GM12891 (cell line): ENCODE results near the gene DUSP23.

Experiments
- DNase-seq: peaks from one replicate; pipeline ENCODE4 v3.0.0; 2011; ENCODE audit warnings: low spot score; ENCODE audit not compliant: insufficient read length
- FAIRE-seq: peaks from 2 replicates; lab custom pipeline; 2011; peaks lifted over from hg19 to GRCh38; lab: Jason Lieb, UNC
- PAX5 ChIP-seq: IDR thresholded peaks from 2 replicates; pipeline ENCODE4 v1.6.1; 2011; ENCODE audit warnings: low read length, moderate library complexity, mild to moderate bottlenecking; ENCODE audit not compliant: insufficient read depth, severe bottlenecking
- POLR2A ChIP-seq: IDR thresholded peaks from 2 replicates; pipeline ENCODE4 v1.6.1; 2011; ENCODE audit warnings: low read depth, low read length, control low read depth
- POLR2AphosphoS5 ChIP-seq: IDR thresholded peaks from 2 replicates; pipeline ENCODE4 v1.6.1; 2011; ENCODE audit warnings: low read depth, low read length, control low read depth
- POU2F2 ChIP-seq: IDR thresholded peaks from 2 replicates; pipeline ENCODE4 v1.6.1; 2011; ENCODE audit warnings: low read depth, mild to moderate bottlenecking, control low read depth, low read length, moderate library complexity
- SPI1 ChIP-seq: IDR thresholded peaks from 2 replicates; pipeline ENCODE4 v1.6.1; 2011; ENCODE audit warnings: low read depth, low read length, control low read depth
- TAF1 ChIP-seq: IDR thresholded peaks from 2 replicates; pipeline ENCODE4 v1.6.1; 2011; ENCODE audit warnings: low read depth, low read length, control low read depth

Gene DUSP23

GRCh38 chr1:159781992-159782391 is 1.2 kb downstream of the DUSP23 start:
- DNase-seq (no peak), FAIRE-seq (no peak)
- TF ChIP-seq SPI1 (no peak), POLR2A (no peak), POU2F2 (no peak), TAF1 (no peak), PAX5 (no peak), POLR2AphosphoS5 (no peak)

- no peak for TF ChIP-seq TAF1
- TF ChIP-seq POLR2AphosphoS5, result no peak
- TF ChIP-seq PAX5, result no peak
- TF ChIP-seq POU2F2, result no peak
- no peak for TF ChIP-seq POLR2A
- no peak for TF ChIP-seq SPI1
These were observed 3.0 kb downstream of the DUSP23 start for GRCh38 chr1:159783724-159784123.

GRCh38 chr1:159786465-159786864 is 5.7 kb downstream of the DUSP23 start:
- DNase-seq (no peak), FAIRE-seq (no peak)
- no peak for TF ChIP-seq POLR2A
- TF ChIP-seq TAF1, result no peak
- TF ChIP-seq POU2F2, result no peak
- no peak for TF ChIP-seq POLR2AphosphoS5
- TF ChIP-seq PAX5, result no peak
- TF ChIP-seq SPI1, result no peak

More at GRCh38 chr1:159783724-159784123, 3.0 kb downstream of the DUSP23 start:
- no peak for DNase-seq
- FAIRE-seq, result no peak

- no peak for FAIRE-seq
- no peak for TF ChIP-seq POU2F2
- no peak for TF ChIP-seq PAX5
- no peak for TF ChIP-seq POLR2AphosphoS5
- no peak for TF ChIP-seq POLR2A
- TF ChIP-seq SPI1, result no peak
- TF ChIP-seq TAF1, result no peak
- no peak for DNase-seq
These were observed 6.2 kb downstream of the DUSP23 start for GRCh38 chr1:159786966-159787365.

- DNase-seq (no peak), FAIRE-seq (peak; percentile 62)
These were observed 9.6 kb downstream of the DUSP23 start for GRCh38 chr1:159790237-159790917.

GRCh38 chr1:159791031-159791430 is 10.3 kb downstream of the DUSP23 start:
- FAIRE-seq (no peak), DNase-seq (no peak)
- TF ChIP-seq PAX5, result no peak
- no peak for TF ChIP-seq SPI1
- no peak for TF ChIP-seq POLR2AphosphoS5
- TF ChIP-seq TAF1, result no peak
- TF ChIP-seq POLR2A, result no peak
- no peak for TF ChIP-seq POU2F2

More at GRCh38 chr1:159790237-159790917, 9.6 kb downstream of the DUSP23 start:
- TF ChIP-seq PAX5 (no peak), TAF1 (no peak), POLR2A (no peak), SPI1 (no peak), POU2F2 (no peak), POLR2AphosphoS5 (no peak)

- DNase-seq (no peak), FAIRE-seq (no peak)
- TF ChIP-seq POLR2AphosphoS5 (no peak), PAX5 (no peak), TAF1 (no peak), POU2F2 (no peak), POLR2A (no peak), SPI1 (no peak)
These were observed 10.7 kb downstream of the DUSP23 start for GRCh38 chr1:159791461-159791860.

- DNase-seq (no peak), FAIRE-seq (no peak)
- no peak for TF ChIP-seq POU2F2
- no peak for TF ChIP-seq TAF1
- TF ChIP-seq POLR2AphosphoS5, result no peak
- no peak for TF ChIP-seq PAX5
- no peak for TF ChIP-seq SPI1
- TF ChIP-seq POLR2A, result no peak
These were observed 14.8 kb downstream of the DUSP23 start for GRCh38 chr1:159795534-159795933.

- no peak for TF ChIP-seq TAF1
- no peak for TF ChIP-seq SPI1
- DNase-seq (peak; percentile 36), FAIRE-seq (no peak)
These were observed 18.1 kb downstream of the DUSP23 start for GRCh38 chr1:159798893-159799292.

GRCh38 chr1:159799446-159799985 is 18.8 kb downstream of the DUSP23 start:
- FAIRE-seq (no peak), DNase-seq (no peak)
- TF ChIP-seq TAF1, result no peak
- no peak for TF ChIP-seq POU2F2
- TF ChIP-seq POLR2A, result no peak
- TF ChIP-seq SPI1, result no peak
- TF ChIP-seq POLR2AphosphoS5, result no peak
- no peak for TF ChIP-seq PAX5
